ENCODE measurements around the gene ZNF575.
A peak's percentile ranks its signal among the peaks of the same experiment; 100 is the strongest.

ZNF575 gene

DNA sequence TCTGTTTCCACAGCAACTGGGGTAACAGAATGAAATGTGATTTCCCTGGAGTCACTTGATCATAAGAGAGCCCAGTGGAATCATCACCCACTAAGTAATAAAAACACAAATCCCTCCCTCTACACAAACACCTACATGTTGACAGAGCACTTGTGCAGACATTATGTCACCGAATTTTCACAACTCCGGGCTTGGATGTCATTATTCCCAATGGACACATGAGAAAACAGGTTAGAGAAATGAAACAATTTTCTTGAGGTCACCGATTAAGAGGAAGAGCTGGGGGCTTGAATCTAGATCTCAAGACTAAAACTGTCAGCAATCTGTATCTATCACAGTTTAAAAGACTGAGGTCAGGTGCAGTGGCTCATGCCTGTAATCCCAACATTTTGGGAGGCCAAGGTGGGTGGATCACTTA, 39.2 kb downstream of the ZNF575 start:
- DNase-seq (ENCODE audit: low read depth in 2 of 2): no peak

DNA sequence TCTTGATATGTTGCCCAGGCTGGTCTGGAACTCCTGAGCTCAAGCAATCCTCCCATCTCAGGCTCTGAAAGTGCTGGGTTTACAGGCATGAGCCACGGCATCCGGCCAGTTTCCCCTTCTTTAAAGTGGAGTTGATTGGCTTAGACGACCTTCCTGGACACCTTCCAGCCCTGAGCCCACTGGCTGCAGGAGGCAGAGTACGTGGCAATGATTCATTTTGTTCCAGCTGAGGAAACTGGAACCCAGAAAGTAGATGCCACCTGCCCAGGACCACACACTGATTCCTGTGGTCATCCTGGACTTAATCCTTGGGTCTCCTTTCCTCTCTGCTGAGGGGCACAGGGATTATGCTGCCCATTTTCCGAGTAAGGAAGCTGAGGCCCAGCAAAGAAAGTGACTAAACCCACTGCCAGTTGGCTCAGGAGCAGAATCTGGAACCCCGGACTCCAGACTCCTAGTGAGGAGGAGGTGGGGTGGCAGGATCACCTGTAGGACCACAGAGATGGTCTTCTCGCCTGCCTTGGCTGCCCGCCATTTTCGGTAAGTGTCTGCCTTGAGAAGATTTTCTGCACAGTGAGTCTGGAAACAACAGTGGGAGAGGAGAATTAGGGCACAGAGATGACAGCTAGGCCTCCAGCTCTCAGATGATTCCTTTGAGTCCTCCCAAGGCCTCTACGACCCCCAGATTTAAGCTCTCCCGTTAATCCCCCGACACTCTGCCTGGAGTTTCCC, 41.6 kb downstream of the ZNF575 start:
- no peak for DNase-seq (ENCODE audit: low read depth in 2 of 2)

DNA sequence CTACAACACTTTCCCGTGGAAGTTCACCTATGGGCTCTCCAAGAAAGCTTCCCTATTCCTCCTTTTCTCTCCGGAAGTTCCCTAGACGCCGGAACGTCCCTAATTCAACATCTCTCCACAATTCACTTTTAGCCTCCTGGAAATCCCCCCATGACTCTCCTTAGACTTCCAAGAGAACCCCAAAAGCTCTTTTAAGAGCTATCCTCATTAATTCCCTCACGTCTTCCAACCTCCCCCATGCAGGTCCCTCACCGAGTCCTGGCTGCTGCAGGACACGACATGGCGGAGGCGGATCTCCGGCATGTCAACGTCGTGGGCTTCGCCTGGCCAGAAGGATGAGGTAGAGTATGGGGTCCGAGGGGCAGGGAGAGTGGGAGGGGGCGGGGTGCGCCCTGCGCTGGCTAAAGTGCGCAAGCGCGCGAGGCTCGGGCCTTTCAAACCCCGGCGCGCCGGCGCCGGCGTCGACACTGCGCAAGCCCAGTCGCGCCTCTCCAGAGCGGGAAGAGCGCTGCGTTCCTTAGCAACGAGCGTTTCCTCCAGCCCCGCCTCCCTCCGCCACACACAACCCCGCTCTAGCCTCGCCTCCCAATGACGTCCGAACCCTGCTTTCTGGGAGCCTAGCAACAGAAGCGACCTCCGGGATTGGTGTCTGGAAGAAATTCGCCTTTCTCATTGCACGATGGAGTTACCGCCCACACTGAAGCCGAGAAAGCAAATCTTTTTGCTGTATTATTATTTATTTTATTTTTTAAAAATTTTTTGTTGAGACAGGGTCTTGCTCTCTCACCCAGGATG, 42.4 kb downstream of the ZNF575 start, which contains the start of the genes PINLYP and XRCC1:
Gene PINLYP, plus strand, starts transcription at position 646 of the 795 bp plus-strand sequence. CDS start 1,391 bp downstream, outside the sequence.
Gene XRCC1, minus strand, starts transcription at position 372 of the 795 bp plus-strand sequence. Its CDS starts 69 bp downstream, at position 303.
- peak; percentile 96 to 97 for DNase-seq (ENCODE audit: low read depth in 2 of 2)

DNA sequence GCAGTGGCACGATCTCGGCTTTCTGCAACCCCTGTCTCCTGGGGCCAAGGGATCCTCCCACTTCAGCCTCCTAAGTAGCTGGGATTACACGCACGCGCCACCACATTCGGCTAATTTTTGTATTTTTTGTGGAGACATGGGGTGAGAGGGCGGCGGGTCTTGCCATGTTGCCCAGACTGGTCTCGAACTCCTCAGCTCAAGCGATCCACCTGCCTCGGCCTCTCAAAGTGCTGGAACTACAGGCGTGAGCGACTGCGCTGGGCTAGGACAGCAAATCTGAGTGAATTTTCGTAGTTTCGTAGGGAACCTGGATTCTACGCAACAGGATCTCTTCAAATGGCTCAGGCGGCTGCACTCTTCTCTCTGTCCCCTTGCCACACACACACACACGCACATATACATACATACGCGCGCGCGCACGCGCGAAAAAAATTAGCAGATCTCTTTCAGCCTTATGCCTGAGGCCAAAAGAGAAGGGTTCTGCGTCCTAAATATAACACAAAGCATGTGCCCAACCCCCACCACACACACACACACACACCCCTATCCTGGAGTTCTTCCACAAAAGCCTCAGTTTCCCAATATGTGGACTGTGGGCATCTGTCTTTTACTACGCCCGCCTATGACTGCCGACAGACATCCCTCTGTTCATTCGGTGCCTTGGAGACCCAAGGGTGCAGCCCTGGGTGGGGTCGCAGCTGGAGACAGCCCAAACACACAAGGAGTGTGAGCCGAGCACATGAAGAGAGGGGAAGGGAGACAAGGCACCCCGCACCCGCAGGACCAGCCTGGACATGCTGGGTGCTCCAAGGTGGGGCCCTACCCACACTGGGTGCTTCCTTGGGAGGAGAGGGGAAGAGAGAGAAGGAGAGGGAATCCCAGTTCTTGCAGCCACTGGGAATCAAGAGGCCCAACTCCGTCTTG, 43.2 kb downstream of the ZNF575 start:
- no peak for DNase-seq (ENCODE audit: low read depth in 2 of 2)

DNA sequence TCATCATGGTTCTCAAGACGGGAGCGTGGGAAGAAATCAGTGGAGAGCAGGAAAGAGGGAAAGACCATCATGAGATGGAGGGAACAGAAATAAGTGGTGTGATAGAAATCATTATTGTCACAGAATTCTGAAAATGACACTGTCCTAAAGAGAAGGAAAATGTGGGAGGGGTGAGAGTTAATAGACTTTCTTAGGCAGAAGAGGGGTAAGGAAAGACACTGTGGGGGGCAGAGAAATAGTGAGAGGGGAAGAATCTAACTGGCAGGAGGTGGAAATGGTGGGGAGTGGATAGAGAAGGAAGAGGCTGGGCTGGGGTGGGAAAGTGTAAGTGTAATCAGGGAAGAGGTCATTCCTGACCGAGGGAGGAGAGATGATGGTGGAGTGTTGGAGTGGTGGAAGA, 45.8 kb downstream of the ZNF575 start:
- DNase-seq (ENCODE audit: low read depth in 2 of 2): no peak

DNA sequence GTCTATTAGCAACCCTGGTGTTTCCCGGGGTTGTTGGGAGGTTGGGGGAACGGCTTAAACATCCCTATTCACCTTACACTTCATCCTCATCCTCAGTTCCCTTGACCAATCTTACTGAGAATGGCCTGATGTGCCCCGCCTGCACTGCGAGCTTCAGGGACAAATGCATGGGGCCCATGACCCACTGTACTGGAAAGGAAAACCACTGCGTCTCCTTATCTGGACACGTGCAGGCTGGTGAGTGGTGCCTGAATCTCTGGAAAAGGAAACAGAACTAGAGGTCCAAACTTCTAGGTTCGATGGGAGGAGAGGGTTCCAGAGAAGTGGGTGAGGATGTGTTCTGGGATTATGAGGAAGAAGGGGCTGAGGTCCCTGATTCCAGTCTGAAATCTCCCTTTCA, 48.5 kb downstream of the ZNF575 start:
- no peak for DNase-seq (ENCODE audit: low read depth in 2 of 2)

DNA sequence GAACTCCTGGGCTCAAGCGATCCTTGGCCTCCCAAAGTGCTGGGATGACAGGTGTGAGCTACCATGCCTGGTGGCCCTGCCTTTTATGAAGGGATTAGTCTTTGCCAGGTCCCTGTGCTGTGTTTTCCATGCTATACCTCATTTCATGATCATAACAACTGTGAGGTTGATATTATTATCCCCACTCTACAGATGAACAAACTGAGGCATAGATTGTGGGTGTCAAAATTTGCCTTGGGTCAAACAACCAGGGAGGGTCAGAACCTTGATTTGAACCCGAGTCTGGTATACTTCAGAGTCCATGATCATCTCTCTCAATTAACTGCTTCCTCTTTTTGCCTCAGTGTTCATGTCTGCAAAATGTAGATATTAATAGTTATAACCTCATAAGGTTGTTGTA, 49.5 kb downstream of the ZNF575 start:
- DNase-seq (ENCODE audit: low read depth in 2 of 2): no peak

DNA sequence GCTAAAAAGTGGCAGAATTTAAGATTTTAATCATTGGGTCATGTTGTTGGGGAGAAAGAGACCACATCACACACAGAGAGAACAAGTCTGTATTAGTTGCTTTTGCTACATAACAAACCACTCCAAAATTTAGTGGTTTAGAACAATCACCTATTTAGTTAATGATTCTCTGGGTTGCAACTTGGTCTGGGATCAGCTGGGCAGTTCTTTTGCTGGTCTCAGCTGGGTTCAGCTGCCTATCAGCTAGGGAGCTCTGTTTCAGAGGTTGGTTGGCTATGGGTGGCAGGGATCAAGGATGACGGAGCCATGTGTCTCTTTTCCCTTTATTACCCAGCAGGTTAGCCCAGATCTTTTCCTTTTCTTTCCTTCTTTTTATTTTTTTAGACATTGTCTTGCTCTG, 51.5 kb downstream of the ZNF575 start:
- DNase-seq (ENCODE audit: low read depth in 2 of 2): no peak
